ENCODE results near the gene ABI3BP.
"Not testable (repeated sequence)": the region's sequence is repeated elsewhere in the genome, so short reads cannot be mapped to it uniquely, and the experiment has no call there.

ABI3BP gene

GRCh38 chr3:100978011-100978659 is 15.1 kb downstream of the ABI3BP start:
- no peak for DNase-seq

GRCh38 chr3:100976611-100977010 is 16.6 kb downstream of the ABI3BP start:
- no peak for DNase-seq

GRCh38 chr3:100975714-100976113 is 17.5 kb downstream of the ABI3BP start:
- no peak for DNase-seq

- DNase-seq, result no peak
Measured at GRCh38 chr3:100973594-100973993, 19.6 kb downstream of the ABI3BP start.

GRCh38 chr3:100972867-100973266 is 20.4 kb downstream of the ABI3BP start:
- no peak for DNase-seq

GRCh38 chr3:100972301-100972844 is 20.8 kb downstream of the ABI3BP start:
- no peak for DNase-seq

GRCh38 chr3:100971798-100972197 is 21.4 kb downstream of the ABI3BP start:
- no peak for DNase-seq

GRCh38 chr3:100970477-100970990 is 22.7 kb downstream of the ABI3BP start:
- no peak for DNase-seq

GRCh38 chr3:100968932-100969906 is 24.0 kb downstream of the ABI3BP start:
- DNase-seq, result no peak

GRCh38 chr3:100966807-100967206 is 26.4 kb downstream of the ABI3BP start:
- no peak for DNase-seq

GRCh38 chr3:100966049-100966491 is 27.2 kb downstream of the ABI3BP start:
- DNase-seq, result no peak

- no peak for DNase-seq
Measured at GRCh38 chr3:100963041-100963440, 30.2 kb downstream of the ABI3BP start.

GRCh38 chr3:100957261-100957986 is 35.8 kb downstream of the ABI3BP start:
- DNase-seq, result no peak

- DNase-seq, result no peak
Measured at GRCh38 chr3:100956276-100956675, 36.9 kb downstream of the ABI3BP start.

- DNase-seq, result no peak
Measured at GRCh38 chr3:100954990-100955389, 38.2 kb downstream of the ABI3BP start.

- no peak for DNase-seq
Measured at GRCh38 chr3:100954199-100954935, 38.9 kb downstream of the ABI3BP start.

GRCh38 chr3:100953103-100953502 is 40.1 kb downstream of the ABI3BP start:
- no peak for DNase-seq

GRCh38 chr3:100947119-100947518 is 46.1 kb downstream of the ABI3BP start:
- no peak for DNase-seq

GRCh38 chr3:100946096-100946495 is 47.1 kb downstream of the ABI3BP start:
- DNase-seq, result not testable (repeated sequence)

GRCh38 chr3:100941451-100941850 is 51.8 kb downstream of the ABI3BP start:
- no peak for DNase-seq

GRCh38 chr3:100941041-100941440 is 52.2 kb downstream of the ABI3BP start:
- DNase-seq, result peak; percentile 75

- DNase-seq, result no peak
Measured at GRCh38 chr3:100936931-100937330, 56.3 kb downstream of the ABI3BP start.

Data from NCI-H2171 treated with DMSO at 0.1 percent for 48 hours (cell line).